RWPE2 (cell line): ENCODE data around the gene SLC6A16.
"Not testable (repeated sequence)": the region's sequence is repeated elsewhere in the genome, so short reads cannot be mapped to it uniquely, and the experiment has no call there.

Experiments used
- ATAC-seq: fragments of 200-7000 bp; cut with Tn5 transposase; 3 replicates; pipeline ENCODE4 v1.9.1; 2021; ENCODE audit warnings: low read depth
- DNase-seq: peaks from one replicate; pipeline ENCODE4 v3.0.0-alpha.2; 2020; ENCODE audit warnings: low spot score
- H3K27ac ChIP-seq: fragments of 450-650 bp; 2 replicates; pipeline ENCODE4 v1.5.1; 2017; ENCODE audit warnings: mild to moderate bottlenecking; ENCODE audit not compliant: poor library complexity, severe bottlenecking
- H3K27me3 ChIP-seq: fragments of 250-450 bp; sonication (Bioruptor Pico); 2 replicates; pipeline ENCODE4 v1.5.1; 2021; ENCODE audit warnings: mild to moderate bottlenecking, moderate library complexity; ENCODE audit not compliant: insufficient read depth, poor library complexity, severe bottlenecking
- H3K36me3 ChIP-seq: fragments of 250-450 bp; sonication (Bioruptor Pico); 2 replicates; pipeline ENCODE4 v1.5.1; 2020; ENCODE audit warnings: low read depth, mild to moderate bottlenecking, moderate library complexity
- H3K4me1 ChIP-seq: fragments of 250-450 bp; sonication (Bioruptor Pico); 2 replicates; pipeline ENCODE4 v1.5.1; 2021; ENCODE audit warnings: mild to moderate bottlenecking, moderate library complexity; ENCODE audit not compliant: insufficient read depth, poor library complexity, severe bottlenecking
- H3K4me3 ChIP-seq: fragments of 250-450 bp; sonication (Bioruptor Pico); 2 replicates; pipeline ENCODE4 v1.5.1; 2021; ENCODE audit warnings: mild to moderate bottlenecking, moderate library complexity; ENCODE audit not compliant: severe bottlenecking
- H3K9me3 ChIP-seq: fragments of 250-450 bp; sonication (Bioruptor Pico); 2 replicates; pipeline ENCODE4 v1.5.1; 2021; ENCODE audit warnings: mild to moderate bottlenecking, moderate library complexity; ENCODE audit not compliant: severe bottlenecking
- TF ChIP-seq, protein P1 (sequence below): fragments of 450-650 bp; IDR thresholded peaks from one replicate; pipeline ENCODE4 v1.5.1; 2017; ENCODE audit warnings: mild to moderate bottlenecking, moderate library complexity; ENCODE audit not compliant: poor library complexity, severe bottlenecking

The SLC6A16 gene

DNA sequence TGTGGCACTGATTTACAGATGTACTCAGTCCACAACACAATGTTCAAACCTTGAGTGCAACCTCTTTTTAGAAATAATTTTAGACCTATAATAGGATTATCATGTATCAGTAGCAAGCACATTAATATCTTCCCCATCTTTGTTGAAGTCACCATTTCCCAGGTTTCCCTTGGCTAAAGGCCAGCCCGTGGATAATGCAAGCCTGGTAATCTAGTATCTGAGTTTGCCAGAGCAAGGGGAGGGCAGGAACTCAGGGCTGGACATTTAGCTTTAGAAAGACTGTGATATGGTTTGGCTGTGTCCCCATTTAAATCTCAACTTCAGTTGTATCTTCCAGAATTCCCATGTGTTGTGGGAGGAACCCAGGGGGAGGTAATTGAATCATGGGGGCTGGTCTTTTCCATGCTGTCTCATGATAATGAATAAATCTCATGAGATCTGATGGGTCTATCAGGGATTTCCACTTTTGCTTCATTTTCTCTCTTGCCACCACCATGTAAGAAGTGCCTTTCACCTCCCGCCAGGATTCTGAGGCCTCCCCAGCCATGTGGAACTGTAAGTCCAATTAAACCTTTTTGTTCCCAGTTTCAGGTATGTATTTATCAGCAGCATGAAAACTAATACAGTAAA, 37.7 kb downstream of the SLC6A16 start:
- DNase-seq, result no peak
- H3K4me3 ChIP-seq, result no peak overlapping the region
- no peak for ATAC-seq
- no peaks in the 10 kb centered on the region for H3K9me3 ChIP-seq
- no peaks in the 10 kb centered on the region for H3K27me3 ChIP-seq
- H3K36me3 ChIP-seq, result no peaks in the 10 kb centered on the region
- H3K27ac ChIP-seq, result no peak overlapping the region
- TF ChIP-seq, protein P1, sequence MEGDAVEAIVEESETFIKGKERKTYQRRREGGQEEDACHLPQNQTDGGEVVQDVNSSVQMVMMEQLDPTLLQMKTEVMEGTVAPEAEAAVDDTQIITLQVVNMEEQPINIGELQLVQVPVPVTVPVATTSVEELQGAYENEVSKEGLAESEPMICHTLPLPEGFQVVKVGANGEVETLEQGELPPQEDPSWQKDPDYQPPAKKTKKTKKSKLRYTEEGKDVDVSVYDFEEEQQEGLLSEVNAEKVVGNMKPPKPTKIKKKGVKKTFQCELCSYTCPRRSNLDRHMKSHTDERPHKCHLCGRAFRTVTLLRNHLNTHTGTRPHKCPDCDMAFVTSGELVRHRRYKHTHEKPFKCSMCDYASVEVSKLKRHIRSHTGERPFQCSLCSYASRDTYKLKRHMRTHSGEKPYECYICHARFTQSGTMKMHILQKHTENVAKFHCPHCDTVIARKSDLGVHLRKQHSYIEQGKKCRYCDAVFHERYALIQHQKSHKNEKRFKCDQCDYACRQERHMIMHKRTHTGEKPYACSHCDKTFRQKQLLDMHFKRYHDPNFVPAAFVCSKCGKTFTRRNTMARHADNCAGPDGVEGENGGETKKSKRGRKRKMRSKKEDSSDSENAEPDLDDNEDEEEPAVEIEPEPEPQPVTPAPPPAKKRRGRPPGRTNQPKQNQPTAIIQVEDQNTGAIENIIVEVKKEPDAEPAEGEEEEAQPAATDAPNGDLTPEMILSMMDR, result no peak
- H3K4me1 ChIP-seq, result no peaks in the 10 kb centered on the region

DNA sequence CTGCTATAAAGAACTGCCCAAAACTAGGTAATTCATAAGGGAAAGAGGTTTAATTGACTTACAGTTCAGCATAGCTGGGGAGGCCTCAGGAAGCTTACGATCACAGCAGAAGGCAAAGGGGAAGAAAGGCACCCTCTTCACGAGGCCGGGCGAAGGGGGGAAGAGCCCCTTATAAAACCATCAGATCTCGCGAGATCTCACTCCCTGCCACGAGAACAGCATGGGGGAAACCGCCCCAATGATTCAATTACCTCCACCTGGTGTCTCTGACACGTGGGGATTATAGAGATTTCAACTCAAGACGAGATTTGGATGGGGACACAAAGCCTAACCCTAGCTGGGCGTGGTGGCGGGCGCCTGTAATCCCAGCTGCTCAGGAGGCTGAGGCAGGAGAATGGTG, 42.8 kb downstream of the SLC6A16 start:
- TF ChIP-seq, protein P1, result no peak
- Histone ChIP-seq H3K27me3 (no peaks in the 10 kb centered on the region), H3K4me3 (no peak overlapping the region)

DNA sequence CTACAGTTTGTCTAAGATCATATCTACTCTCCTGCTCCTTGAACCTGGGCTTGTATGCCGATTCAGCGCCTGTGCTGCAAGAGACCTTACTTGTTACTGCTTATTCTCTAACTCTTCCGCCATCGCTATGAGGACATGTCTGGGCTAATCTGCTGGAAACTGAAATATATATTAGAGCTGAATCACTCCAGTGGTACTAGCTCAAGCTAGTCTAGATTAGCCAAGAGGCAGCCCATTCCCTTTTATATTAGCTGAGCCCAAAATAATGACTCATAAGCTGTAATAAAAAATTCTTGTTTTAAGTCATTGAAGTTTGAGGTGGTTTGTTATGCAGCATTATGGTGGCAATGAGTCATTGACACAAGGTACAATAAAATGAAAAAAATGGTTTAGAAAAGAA, 52.8 kb downstream of the SLC6A16 start:
- Histone ChIP-seq H3K4me1 (peaks cover 17% of the 10 kb centered on the region), H3K27me3 (no peaks in the 10 kb centered on the region), H3K27ac (peak overlapping the region; percentile 63), H3K9me3 (peaks cover 11% of the 10 kb centered on the region), H3K36me3 (no peaks in the 10 kb centered on the region), H3K4me3 (no peak overlapping the region)
- peak; percentile 100 for ATAC-seq
- TF ChIP-seq, protein P1, result no peak
- no peak for DNase-seq

More for the DNA sequence above, 42.8 kb downstream of the SLC6A16 start:
- Histone ChIP-seq H3K27ac (no peak overlapping the region), H3K9me3 (no peaks in the 10 kb centered on the region), H3K36me3 (no peaks in the 10 kb centered on the region), H3K4me1 (no peaks in the 10 kb centered on the region)
- no peak for ATAC-seq
- no peak for DNase-seq

DNA sequence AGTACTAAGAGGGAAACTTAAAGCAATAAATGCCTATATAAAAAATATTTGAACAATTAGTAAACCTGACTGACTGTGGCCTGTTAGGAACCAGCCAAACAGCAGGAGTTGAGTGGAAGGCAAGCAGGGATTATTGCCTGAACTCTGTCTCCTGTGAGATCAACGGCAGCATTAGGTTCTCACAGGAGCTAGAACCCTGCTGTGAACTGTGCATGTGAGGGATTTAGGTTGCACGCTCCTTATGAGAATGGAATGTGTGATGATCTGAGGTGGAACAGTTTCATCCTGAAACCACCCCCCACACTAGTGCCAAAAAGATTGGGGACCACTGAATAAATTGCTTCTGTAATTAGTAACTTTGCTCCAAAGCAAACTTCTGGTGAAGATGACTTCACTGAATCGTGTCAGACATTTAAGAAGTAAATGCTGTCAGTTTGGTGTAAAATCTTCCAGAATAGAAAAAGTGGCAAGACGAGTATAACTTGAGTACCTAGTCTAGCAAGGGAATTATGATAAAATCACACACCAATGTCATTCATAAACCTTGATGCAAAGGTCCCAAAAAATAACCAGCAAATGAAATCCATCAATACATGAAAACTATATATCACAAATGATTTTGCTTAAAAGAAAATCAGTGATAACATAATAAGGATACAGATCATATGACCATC, 53.8 kb downstream of the SLC6A16 start:
- no peak for ATAC-seq
- TF ChIP-seq, protein P1, result no peak
- H3K27me3 ChIP-seq, result no peaks in the 10 kb centered on the region

DNA sequence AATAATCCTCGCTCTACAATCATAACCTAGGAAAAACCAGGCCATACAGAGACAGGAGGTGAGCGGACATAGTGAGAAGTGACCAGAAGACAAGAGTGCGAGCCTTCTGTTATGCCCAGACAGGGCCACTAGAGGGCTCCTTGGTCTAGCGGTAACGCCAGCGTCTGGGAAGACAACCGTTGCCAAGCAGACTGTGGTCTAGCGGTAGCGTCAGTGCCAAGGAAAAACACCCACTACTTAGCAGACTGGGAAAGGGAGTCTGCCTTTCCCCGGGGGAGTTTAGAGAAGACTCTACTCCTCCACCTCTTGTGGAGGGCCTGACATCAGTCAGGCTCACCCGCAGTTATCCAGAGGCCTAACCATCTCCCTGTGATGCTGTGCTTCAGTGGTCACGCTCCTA, 58.6 kb downstream of the SLC6A16 start:
- ATAC-seq, result not testable (repeated sequence)

More for the DNA sequence above, 53.8 kb downstream of the SLC6A16 start:
- DNase-seq, result no peak
- Histone ChIP-seq H3K4me1 (peaks cover 17% of the 10 kb centered on the region), H3K27ac (peak overlapping the region; percentile 63), H3K36me3 (no peaks in the 10 kb centered on the region), H3K4me3 (no peak overlapping the region), H3K9me3 (peaks cover 17% of the 10 kb centered on the region)

More for the DNA sequence above, 58.6 kb downstream of the SLC6A16 start:
- H3K4me3 ChIP-seq, H3K36me3 ChIP-seq, H3K27ac ChIP-seq, DNase-seq, H3K27me3 ChIP-seq, H3K4me1 ChIP-seq: not testable (repeated sequence)
- peaks cover 20% of the 10 kb centered on the region for H3K9me3 ChIP-seq
- TF ChIP-seq, protein P1, result peak; percentile 76
